Stimulated activated naive CD8-positive, alpha-beta T cell treated with anti-CD3 and anti-CD28 coated beads, Interleukin-15, Interleukin-2, amounts not matched to agents 100 ng/mL and 50 ng/mL, for 24 hours (primary cell): ENCODE results near the gene ABCA3.
"Not testable (repeated sequence)": the region's sequence is repeated elsewhere in the genome, so short reads cannot be mapped to it uniquely, and the experiment has no call there.

Source experiments
- H3K27ac Mint-ChIP-seq: one replicate; pipeline ENCODE4 v1.8.0; 2021; ENCODE audit warnings: mild to moderate bottlenecking, mixed read lengths
- H3K27me3 Mint-ChIP-seq: one replicate; pipeline ENCODE4 v1.8.0; 2021; ENCODE audit warnings: mixed read lengths
- H3K36me3 Mint-ChIP-seq: one replicate; pipeline ENCODE4 v1.8.0; 2021; ENCODE audit warnings: low read depth, mixed read lengths
- H3K4me1 Mint-ChIP-seq: one replicate; pipeline ENCODE4 v1.8.0; 2021; ENCODE audit warnings: low read depth, mixed read lengths
- H3K4me3 Mint-ChIP-seq: one replicate; pipeline ENCODE4 v1.8.0; 2021; ENCODE audit warnings: mild to moderate bottlenecking, mixed read lengths
- H3K9me3 Mint-ChIP-seq: one replicate; pipeline ENCODE4 v1.8.0; 2021; ENCODE audit warnings: mixed read lengths

ABCA3 gene

GRCh38 chr16:2270588-2271470 is 69.7 kb downstream of the ABCA3 start:
- H3K4me3 Mint-ChIP-seq, result no peak overlapping the region
- no peaks in the 10 kb centered on the region for H3K27me3 Mint-ChIP-seq
- H3K27ac Mint-ChIP-seq, result no peak overlapping the region

GRCh38 chr16:2270070-2270462 is 70.5 kb downstream of the ABCA3 start:
- Mint-ChIP-seq H3K9me3 (no peaks in the 10 kb centered on the region), H3K27ac (no peak overlapping the region), H3K4me1 (peaks cover 28% of the 10 kb centered on the region), H3K36me3 (peaks cover 20% of the 10 kb centered on the region), H3K27me3 (no peaks in the 10 kb centered on the region), H3K4me3 (no peak overlapping the region)

More at GRCh38 chr16:2270588-2271470, 69.7 kb downstream of the ABCA3 start:
- Mint-ChIP-seq H3K9me3 (no peaks in the 10 kb centered on the region), H3K4me1 (peaks cover 22% of the 10 kb centered on the region), H3K36me3 (peaks cover 15% of the 10 kb centered on the region)

- peaks cover 33% of the 10 kb centered on the region for H3K36me3 Mint-ChIP-seq
- peak within 1 kb of the TSS; percentile 88 for H3K4me3 Mint-ChIP-seq
- H3K27ac Mint-ChIP-seq, result peak within 1 kb of the TSS; percentile 97
- H3K27me3 Mint-ChIP-seq, result no peaks in the 10 kb centered on the region
- H3K4me1 Mint-ChIP-seq, result peaks cover 37% of the 10 kb centered on the region
- H3K9me3 Mint-ChIP-seq, result no peaks in the 10 kb centered on the region
Measured at GRCh38 chr16:2267913-2268666, 72.4 kb downstream of the ABCA3 start, which contains the start of gene RNPS1. Gene RNPS1, minus strand, starts transcription at chr16:2268126. Its CDS starts 3,483 bp downstream, at chr16:2264643.

GRCh38 chr16:2267505-2267912 is 73.0 kb downstream of the ABCA3 start:
- peak overlapping the region; percentile 88 for H3K4me3 Mint-ChIP-seq
- peaks cover 37% of the 10 kb centered on the region for H3K4me1 Mint-ChIP-seq
- H3K36me3 Mint-ChIP-seq, result peaks cover 39% of the 10 kb centered on the region
- H3K27ac Mint-ChIP-seq, result peak overlapping the region; percentile 97
- not testable (repeated sequence) for H3K27me3 Mint-ChIP-seq, H3K9me3 Mint-ChIP-seq

- H3K27ac Mint-ChIP-seq, result peak overlapping the region; percentile 89
- H3K27me3 Mint-ChIP-seq, H3K9me3 Mint-ChIP-seq: not testable (repeated sequence)
- H3K4me3 Mint-ChIP-seq, result peak overlapping the region; percentile 88
- peaks cover 45% of the 10 kb centered on the region for H3K36me3 Mint-ChIP-seq
- H3K4me1 Mint-ChIP-seq, result peaks cover 37% of the 10 kb centered on the region
Measured at GRCh38 chr16:2266887-2267286, 73.6 kb downstream of the ABCA3 start.

- Mint-ChIP-seq H3K4me1 (peaks cover 28% of the 10 kb centered on the region), H3K36me3 (peaks cover 74% of the 10 kb centered on the region), H3K27ac (peak overlapping the region; percentile 40)
- not testable (repeated sequence) for H3K27me3 Mint-ChIP-seq, H3K4me3 Mint-ChIP-seq, H3K9me3 Mint-ChIP-seq
Measured at GRCh38 chr16:2263026-2263425, 77.5 kb downstream of the ABCA3 start.

GRCh38 chr16:2260250-2260649 is 80.3 kb downstream of the ABCA3 start:
- peaks cover 84% of the 10 kb centered on the region for H3K36me3 Mint-ChIP-seq
- H3K4me1 Mint-ChIP-seq, result peaks cover 11% of the 10 kb centered on the region
- H3K9me3 Mint-ChIP-seq, result no peaks in the 10 kb centered on the region
- no peaks in the 10 kb centered on the region for H3K27me3 Mint-ChIP-seq
- H3K27ac Mint-ChIP-seq, result no peak overlapping the region
- no peak overlapping the region for H3K4me3 Mint-ChIP-seq

GRCh38 chr16:2258530-2258929 is 82.0 kb downstream of the ABCA3 start:
- H3K4me3 Mint-ChIP-seq, H3K27me3 Mint-ChIP-seq, H3K27ac Mint-ChIP-seq, H3K9me3 Mint-ChIP-seq, H3K4me1 Mint-ChIP-seq: not testable (repeated sequence)
- peaks cover 79% of the 10 kb centered on the region for H3K36me3 Mint-ChIP-seq

- H3K36me3 Mint-ChIP-seq, result peaks cover 82% of the 10 kb centered on the region
- H3K9me3 Mint-ChIP-seq, result no peaks in the 10 kb centered on the region
- no peaks in the 10 kb centered on the region for H3K27me3 Mint-ChIP-seq
- H3K27ac Mint-ChIP-seq, result no peak overlapping the region
- peaks cover 8% of the 10 kb centered on the region for H3K4me1 Mint-ChIP-seq
- no peak overlapping the region for H3K4me3 Mint-ChIP-seq
Measured at GRCh38 chr16:2257726-2258125, 82.8 kb downstream of the ABCA3 start.

- Mint-ChIP-seq H3K4me1 (peaks cover 16% of the 10 kb centered on the region), H3K36me3 (peaks cover 73% of the 10 kb centered on the region), H3K4me3 (no peak overlapping the region), H3K27me3 (no peaks in the 10 kb centered on the region), H3K9me3 (no peaks in the 10 kb centered on the region), H3K27ac (peak overlapping the region; percentile 55)
Measured at GRCh38 chr16:2256531-2257140, 83.9 kb downstream of the ABCA3 start.

GRCh38 chr16:2253293-2253692 is 87.2 kb downstream of the ABCA3 start:
- no peaks in the 10 kb centered on the region for H3K9me3 Mint-ChIP-seq
- peaks cover 48% of the 10 kb centered on the region for H3K36me3 Mint-ChIP-seq
- peaks cover 26% of the 10 kb centered on the region for H3K4me1 Mint-ChIP-seq
- no peaks in the 10 kb centered on the region for H3K27me3 Mint-ChIP-seq
- no peak overlapping the region for H3K4me3 Mint-ChIP-seq
- no peak overlapping the region for H3K27ac Mint-ChIP-seq

GRCh38 chr16:2252806-2253148 is 87.8 kb downstream of the ABCA3 start:
- Mint-ChIP-seq H3K27ac (no peak overlapping the region), H3K27me3 (no peaks in the 10 kb centered on the region), H3K9me3 (no peaks in the 10 kb centered on the region), H3K4me1 (peaks cover 26% of the 10 kb centered on the region), H3K36me3 (peaks cover 43% of the 10 kb centered on the region), H3K4me3 (no peak overlapping the region)

GRCh38 chr16:2251296-2252111 is 89.0 kb downstream of the ABCA3 start, which contains the start of gene ECI1:
Gene ECI1, minus strand, starts transcription at chr16:2251587. Its CDS starts 21 bp downstream, at chr16:2251566.
- peak within 1 kb of the TSS; percentile 84 for H3K27ac Mint-ChIP-seq
- peak within 1 kb of the TSS; percentile 89 for H3K4me3 Mint-ChIP-seq
- H3K9me3 Mint-ChIP-seq, result no peaks in the 10 kb centered on the region
- H3K4me1 Mint-ChIP-seq, result peaks cover 26% of the 10 kb centered on the region
- H3K36me3 Mint-ChIP-seq, result peaks cover 33% of the 10 kb centered on the region
- H3K27me3 Mint-ChIP-seq, result no peaks in the 10 kb centered on the region

- Mint-ChIP-seq H3K27me3 (no peaks in the 10 kb centered on the region), H3K27ac (peak overlapping the region; percentile 84), H3K4me1 (peaks cover 26% of the 10 kb centered on the region), H3K36me3 (peaks cover 29% of the 10 kb centered on the region), H3K4me3 (peak overlapping the region; percentile 89), H3K9me3 (no peaks in the 10 kb centered on the region)
Measured at GRCh38 chr16:2250652-2251295, 89.8 kb downstream of the ABCA3 start.
